ENCODE data around the gene CTDSP2. TPM values are rescaled to one million over a fixed set of nuclear protein-coding genes. Genes with fewer than 3 reads are reported as not detected.
A peak's percentile ranks its signal among the peaks of the same experiment; 100 is the strongest.

CTDSP2 gene
- total RNA-seq, 2 experiments from 2014 or later, result 94.6 to 99.8 TPM

DNA sequence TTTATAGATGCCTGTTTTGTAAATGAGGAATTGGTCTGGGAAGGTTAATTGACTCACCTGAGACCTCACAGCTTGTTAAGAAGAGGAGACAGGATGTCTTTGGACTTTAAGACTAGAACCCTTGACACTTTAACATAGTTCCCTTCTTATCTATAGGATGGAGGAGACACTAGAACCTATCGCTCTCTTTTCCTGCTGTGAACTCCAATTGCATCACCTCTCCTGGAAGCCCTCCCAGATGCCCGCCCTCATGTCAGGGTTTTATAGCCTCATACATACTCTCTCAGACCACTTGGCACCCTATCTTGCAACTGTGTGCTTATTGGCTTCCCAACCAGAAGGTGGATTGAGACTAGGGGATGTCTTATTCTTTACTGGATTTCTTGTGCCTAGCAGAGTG is 2.5 kb upstream of the CTDSP2 start:
- H3K36me3 Mint-ChIP-seq (ENCODE audit: low read depth), result no peaks in the 10 kb centered on the region
- no peaks in the 10 kb centered on the region for H3K9me3 Mint-ChIP-seq
- peaks cover 38% of the 10 kb centered on the region for H3K4me1 Mint-ChIP-seq (ENCODE audit: low read depth)
- no peak overlapping the region for H3K4me3 Mint-ChIP-seq
- intact Hi-C loops (cut with micrococcal nuclease), result loop anchor here (10.0 kb wide), 3 partner anchors 624 to 1924 kb away; partner anchors contain the start of genes PTGES3, PYM1 and SHMT2
- no peak overlapping the region for H3K27ac Mint-ChIP-seq
- DNase-seq, result no peak
- CTCF ChIA-PET, result interaction anchor here (7.2 kb wide), 1 partner anchor 55 kb away, joined by 68 read pairs; no protein-coding TSS in a partner anchor
- peaks cover 13% of the 10 kb centered on the region for H3K27me3 Mint-ChIP-seq (ENCODE audit: low read depth)

DNA sequence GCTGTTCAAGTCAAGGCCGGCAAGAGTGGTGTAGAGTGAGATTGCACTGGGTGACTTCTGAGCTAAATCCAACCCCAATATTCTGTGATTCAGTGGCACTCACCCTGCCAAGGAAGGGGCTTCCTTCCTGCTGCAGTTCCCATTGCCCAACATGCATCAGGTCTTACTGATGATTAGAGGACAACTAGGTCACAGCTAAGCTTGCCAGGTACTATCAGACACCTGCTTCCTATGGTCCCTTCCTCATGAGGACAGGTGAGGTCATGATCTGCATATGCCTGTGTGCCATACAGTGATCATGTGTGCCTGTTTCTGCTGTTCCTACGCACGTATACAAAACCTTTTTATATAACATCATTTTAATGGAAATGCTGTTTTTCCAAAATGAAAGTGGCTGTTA is 1.7 kb upstream of the CTDSP2 start:
- CTCF ChIA-PET, result interaction anchor here (1.1 to 7.2 kb wide), 4 partner anchors 11 to 56 kb away, joined by 3 to 68 read pairs (median 4); no protein-coding TSS in a partner anchor
- intact Hi-C loops (cut with micrococcal nuclease), result loop anchor here (10.0 kb wide), 3 partner anchors 623 to 1923 kb away; partner anchors contain the start of genes PTGES3, PYM1 and SHMT2
- no peak for DNase-seq
- peaks cover 38% of the 10 kb centered on the region for H3K4me1 Mint-ChIP-seq (ENCODE audit: low read depth)
- H3K4me3 Mint-ChIP-seq, result peak overlapping the region; percentile 41
- H3K36me3 Mint-ChIP-seq (ENCODE audit: low read depth), result no peaks in the 10 kb centered on the region
- H3K27ac Mint-ChIP-seq, result no peak overlapping the region
- H3K9me3 Mint-ChIP-seq, result no peaks in the 10 kb centered on the region
- H3K27me3 Mint-ChIP-seq (ENCODE audit: low read depth), result peaks cover 13% of the 10 kb centered on the region

DNA sequence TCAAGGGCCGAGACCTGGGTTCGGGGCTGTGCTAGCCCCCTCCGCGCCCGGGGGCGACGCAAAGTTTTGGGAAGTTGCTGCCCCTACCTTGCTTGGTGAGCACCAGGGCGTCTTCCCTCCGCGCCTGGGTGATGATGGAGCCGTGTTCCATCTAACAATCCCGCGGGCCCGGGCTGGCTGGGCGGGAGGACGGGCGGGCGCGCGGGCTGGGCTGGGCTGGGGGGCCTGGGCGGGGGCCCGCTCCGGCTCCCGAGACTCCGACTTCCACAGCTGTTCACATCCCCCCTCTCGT is 298 bp downstream of the CTDSP2 start:
- no peaks in the 10 kb centered on the region for H3K9me3 Mint-ChIP-seq
- DNase-seq, result no peak
- H3K4me1 Mint-ChIP-seq (ENCODE audit: low read depth), result peaks cover 44% of the 10 kb centered on the region
- H3K36me3 Mint-ChIP-seq (ENCODE audit: low read depth), result no peaks in the 10 kb centered on the region
- H3K27me3 Mint-ChIP-seq (ENCODE audit: low read depth), result peaks cover 2% of the 10 kb centered on the region
- CTCF ChIA-PET, result interaction anchor here (0.5 to 7.2 kb wide), 2 partner anchors 58 to 260 kb away, joined by 4 to 68 read pairs; no protein-coding TSS in a partner anchor
- peak overlapping the region; percentile 88 for H3K4me3 Mint-ChIP-seq
- peak overlapping the region; percentile 92 for H3K27ac Mint-ChIP-seq
- intact Hi-C loops (cut with micrococcal nuclease), result loop anchor here (1.0 to 10.0 kb wide), 5 partner anchors 8 to 1921 kb away; partner anchors contain the start of genes MBD6, PTGES3, PYM1 and SHMT2

DNA sequence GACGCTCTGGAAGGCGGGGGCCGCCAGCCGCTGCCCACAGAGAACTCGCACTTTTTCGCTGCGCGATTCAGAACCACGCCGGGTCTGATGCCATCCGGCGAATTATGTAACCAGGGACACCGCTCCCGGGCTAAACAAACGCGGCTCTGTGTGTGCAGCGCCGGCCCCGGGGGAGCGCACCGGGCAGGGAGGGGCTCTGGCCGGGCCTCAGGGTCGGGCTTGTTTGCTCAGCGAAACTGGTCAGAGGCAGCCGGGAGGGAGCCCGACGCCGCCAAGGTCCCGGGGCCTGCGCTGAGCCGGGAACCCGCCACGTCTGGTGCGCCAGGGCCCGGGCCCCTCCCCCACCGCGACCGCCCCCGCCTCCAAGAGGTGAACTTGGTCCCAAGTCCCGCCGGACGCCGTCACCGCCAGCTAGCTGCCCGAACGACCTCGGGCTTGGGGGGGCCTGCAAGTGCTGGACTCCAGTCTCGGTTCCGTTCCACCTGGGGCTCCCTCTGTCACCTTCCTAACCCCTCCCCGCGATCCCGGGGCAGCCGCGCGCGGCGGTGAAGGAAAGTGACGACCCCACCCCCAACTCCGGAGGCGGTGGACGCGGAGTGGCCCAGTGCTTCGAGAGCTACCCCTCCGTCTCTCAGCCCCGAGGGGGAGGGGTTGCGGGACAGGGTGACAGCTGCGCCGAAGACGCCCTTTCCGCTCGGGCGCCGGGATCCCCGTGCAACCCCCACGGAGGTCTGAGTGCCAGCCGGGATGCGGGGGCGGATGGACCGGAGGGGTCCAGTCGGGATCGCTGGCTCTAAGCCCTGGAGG is 848 bp downstream of the CTDSP2 start:
- intact Hi-C loops (cut with micrococcal nuclease), result loop anchor here (1.0 to 10.0 kb wide), 6 partner anchors 7 to 1921 kb away; partner anchors contain the start of genes ARHGAP9, MBD6, PTGES3 and PYM1
- CTCF ChIA-PET, result interaction anchor here (1.1 to 7.2 kb wide), 6 partner anchors 8 to 59 kb away, joined by 3 to 68 read pairs (median 9); no protein-coding TSS in a partner anchor
- no peaks in the 10 kb centered on the region for H3K27me3 Mint-ChIP-seq (ENCODE audit: low read depth)
- peak; percentile 70 for DNase-seq
- H3K27ac Mint-ChIP-seq, result peak overlapping the region; percentile 92
- no peaks in the 10 kb centered on the region for H3K9me3 Mint-ChIP-seq
- H3K36me3 Mint-ChIP-seq (ENCODE audit: low read depth), result no peaks in the 10 kb centered on the region
- peaks cover 46% of the 10 kb centered on the region for H3K4me1 Mint-ChIP-seq (ENCODE audit: low read depth)
- peak overlapping the region; percentile 88 for H3K4me3 Mint-ChIP-seq

DNA sequence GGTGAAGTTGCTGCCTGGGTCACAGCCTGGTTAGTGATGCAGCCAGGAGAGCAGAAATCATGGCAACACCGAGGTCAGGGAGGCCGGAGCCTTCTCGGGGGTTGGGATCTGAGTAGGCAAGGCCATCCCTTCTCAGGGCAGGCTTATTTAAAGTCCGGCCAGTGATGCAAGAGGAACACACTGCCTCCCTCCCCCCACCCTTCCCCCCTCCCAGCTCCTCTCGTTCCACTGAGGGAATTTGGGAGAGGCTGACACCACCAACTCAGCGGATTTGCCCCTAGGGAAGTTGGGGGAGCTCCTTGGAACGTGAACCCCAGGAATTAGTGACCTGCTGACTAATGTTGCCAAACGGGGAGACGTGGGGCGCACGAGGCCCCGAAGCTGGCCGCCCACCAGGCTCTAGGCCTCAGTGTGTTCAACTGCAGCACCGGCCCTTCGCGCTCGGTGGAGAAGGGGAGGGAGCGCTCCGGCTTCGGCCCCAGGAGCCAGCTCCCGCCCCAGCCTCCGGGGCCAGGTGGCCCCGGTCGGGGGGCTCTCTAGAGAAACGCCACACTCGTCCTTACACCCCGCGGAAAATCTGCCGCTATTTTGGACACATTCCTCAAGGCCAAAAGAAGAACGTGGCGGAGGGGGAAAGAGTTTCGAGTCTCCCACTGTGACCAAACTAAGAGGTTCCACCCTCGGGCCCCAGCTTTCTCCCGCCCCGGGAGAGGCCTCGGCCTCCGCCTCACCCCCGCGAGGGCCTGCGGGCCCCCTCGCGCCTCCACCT is 1.6 kb downstream of the CTDSP2 start:
- peak; percentile 67 for DNase-seq
- intact Hi-C loops (cut with micrococcal nuclease), result loop anchor here (2.0 to 10.0 kb wide), 4 partner anchors 366 to 1920 kb away; partner anchors contain the start of genes ARHGAP9, PTGES3, PYM1 and SHMT2
- Mint-ChIP-seq H3K27ac (peak overlapping the region; percentile 92), H3K4me3 (peak overlapping the region; percentile 88), H3K27me3 (ENCODE audit: low read depth) (no peaks in the 10 kb centered on the region), H3K4me1 (ENCODE audit: low read depth) (peaks cover 54% of the 10 kb centered on the region), H3K36me3 (ENCODE audit: low read depth) (no peaks in the 10 kb centered on the region), H3K9me3 (no peaks in the 10 kb centered on the region)
- CTCF ChIA-PET, result interaction anchor here (0.6 to 7.2 kb wide), 10 partner anchors 7 to 725 kb away, joined by 3 to 68 read pairs (median 6); no protein-coding TSS in a partner anchor

DNA sequence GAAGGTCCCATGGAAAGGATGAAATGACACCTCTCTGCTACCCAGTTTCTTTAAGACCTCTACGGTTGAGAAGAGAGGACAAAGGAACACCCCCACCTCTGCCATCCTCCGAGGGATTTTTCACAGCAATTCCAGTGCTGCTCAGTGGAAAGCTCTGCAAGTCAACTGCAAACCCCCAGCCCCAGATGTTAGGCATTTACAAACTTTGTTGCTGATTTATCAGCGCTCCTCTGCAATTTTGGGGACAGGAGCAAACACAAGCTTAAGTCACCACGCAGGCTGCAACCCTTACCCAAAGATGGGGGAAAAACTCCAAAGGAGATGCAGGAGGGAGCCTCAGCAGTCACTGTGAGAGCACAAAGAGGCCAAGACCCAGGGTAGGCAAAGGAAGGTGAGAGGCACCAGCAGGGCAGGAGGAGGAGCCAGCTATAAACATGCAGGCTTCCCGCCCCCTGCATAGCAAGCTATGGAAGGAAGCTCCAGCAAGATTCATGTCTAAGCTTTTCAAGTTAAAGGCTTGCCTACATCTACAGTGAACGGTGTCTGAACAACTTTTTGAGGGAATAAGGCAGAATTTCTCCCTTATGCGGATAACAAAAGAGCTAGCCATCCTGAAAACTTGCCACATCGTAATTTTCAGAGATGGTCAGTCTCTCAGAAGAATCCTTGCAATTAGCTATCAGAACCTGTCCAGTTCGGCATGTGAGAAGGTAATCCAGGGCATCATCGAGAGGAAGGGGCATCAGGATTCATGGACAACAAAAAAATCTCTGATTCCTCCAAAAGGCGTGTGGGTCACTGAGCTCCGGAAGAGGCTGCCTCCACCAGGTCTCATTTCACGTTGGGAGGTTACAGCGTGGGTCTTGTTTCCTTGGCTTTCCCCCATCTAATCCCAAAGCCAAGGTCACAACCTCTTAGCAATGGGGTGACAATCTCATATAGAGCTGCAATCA is 3.9 kb downstream of the CTDSP2 start:
- no peaks in the 10 kb centered on the region for H3K27me3 Mint-ChIP-seq (ENCODE audit: low read depth)
- peak overlapping the region; percentile 88 for H3K4me3 Mint-ChIP-seq
- peak; percentile 82 for DNase-seq
- CTCF ChIA-PET, result interaction anchor here (0.5 to 7.2 kb wide), 15 partner anchors 10 to 99 kb away, joined by 3 to 68 read pairs (median 4); partner anchors contain the start of gene ATP23
- intact Hi-C loops (cut with micrococcal nuclease), result loop anchor here (1.0 to 10.0 kb wide), 4 partner anchors 11 to 1918 kb away; partner anchors contain the start of genes PTGES3, PYM1 and SHMT2
- peak overlapping the region; percentile 92 for H3K27ac Mint-ChIP-seq
- H3K36me3 Mint-ChIP-seq (ENCODE audit: low read depth), result no peaks in the 10 kb centered on the region
- H3K9me3 Mint-ChIP-seq, result no peaks in the 10 kb centered on the region
- peaks cover 72% of the 10 kb centered on the region for H3K4me1 Mint-ChIP-seq (ENCODE audit: low read depth)

DNA sequence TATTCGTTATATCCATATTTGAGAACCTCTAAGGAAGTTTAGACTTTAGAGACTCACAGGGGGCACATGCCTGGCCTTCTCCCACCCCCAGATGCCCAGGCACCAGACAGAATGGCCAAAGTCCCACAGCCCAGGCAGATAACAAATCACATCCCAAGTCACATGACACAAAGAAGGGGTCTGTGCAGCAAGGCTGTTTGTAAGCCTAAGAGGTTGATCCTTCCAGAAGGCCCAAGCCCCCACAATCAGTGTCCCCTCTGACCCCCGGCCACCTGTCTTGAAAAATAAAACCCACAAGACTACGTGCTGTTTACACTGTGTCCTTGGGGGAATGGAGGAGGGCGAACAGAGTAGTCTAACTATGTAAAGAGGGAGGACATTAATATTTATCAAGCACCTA is 5.1 kb downstream of the CTDSP2 start:
- H3K27ac Mint-ChIP-seq, result peak overlapping the region; percentile 32

DNA sequence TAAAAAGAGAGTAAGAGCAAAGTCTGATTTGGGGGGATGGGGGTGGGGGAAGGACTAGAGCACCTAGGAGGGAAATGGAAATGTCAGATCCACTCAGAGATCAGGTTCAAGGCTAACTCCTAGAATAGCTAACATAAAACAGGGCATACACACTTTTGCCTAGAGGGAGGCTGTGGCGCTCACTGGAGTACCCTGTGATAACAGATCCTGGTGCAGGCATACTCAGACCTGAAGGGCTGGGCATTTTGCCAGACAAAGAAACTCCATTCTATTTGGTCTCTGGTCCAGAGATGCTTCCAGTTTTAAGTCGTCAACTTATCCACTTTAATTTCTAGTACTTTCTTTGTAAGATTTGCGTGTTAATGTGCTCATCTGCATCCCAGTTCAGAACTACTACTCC is 5.8 kb downstream of the CTDSP2 start:
- H3K27ac Mint-ChIP-seq, result peak overlapping the region; percentile 32
- intact Hi-C loops (cut with micrococcal nuclease), result loop anchor here (10.0 kb wide), 3 partner anchors 616 to 1916 kb away; partner anchors contain the start of genes PTGES3, PYM1 and SHMT2

More for the DNA sequence above, 5.1 kb downstream of the CTDSP2 start:
- no peak for DNase-seq
- Mint-ChIP-seq H3K36me3 (ENCODE audit: low read depth) (no peaks in the 10 kb centered on the region), H3K27me3 (ENCODE audit: low read depth) (no peaks in the 10 kb centered on the region), H3K9me3 (no peaks in the 10 kb centered on the region), H3K4me3 (no peak overlapping the region), H3K4me1 (ENCODE audit: low read depth) (peaks cover 80% of the 10 kb centered on the region)
- CTCF ChIA-PET, result interaction anchor here (1.1 to 5.9 kb wide), 2 partner anchors 8 to 64 kb away, joined by 3 to 44 read pairs; no protein-coding TSS in a partner anchor
- intact Hi-C loops (cut with micrococcal nuclease), result loop anchor here (10.0 kb wide), 3 partner anchors 617 to 1917 kb away; partner anchors contain the start of genes PTGES3, PYM1 and SHMT2

DNA sequence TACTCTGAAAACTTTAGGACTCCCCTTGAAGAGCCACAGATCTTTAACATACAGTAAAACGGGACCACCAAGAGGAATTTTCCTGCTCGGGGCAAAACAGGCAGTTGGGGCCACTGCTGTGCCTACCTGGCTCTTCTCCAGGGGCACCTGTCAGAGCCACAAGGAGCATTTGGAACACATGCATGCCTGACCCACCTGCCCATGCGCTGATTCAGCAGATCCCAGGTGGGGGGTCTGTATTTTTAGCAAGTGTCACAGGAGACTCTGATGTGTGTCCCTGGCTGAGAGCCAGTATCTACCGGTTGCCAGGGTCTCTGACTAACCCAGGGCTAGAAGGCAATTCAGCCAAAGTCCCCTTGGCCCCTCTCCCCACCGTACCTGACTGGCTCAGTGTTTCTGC is 6.5 kb downstream of the CTDSP2 start:
- no peaks in the 10 kb centered on the region for H3K36me3 Mint-ChIP-seq (ENCODE audit: low read depth)
- H3K4me1 Mint-ChIP-seq (ENCODE audit: low read depth), result peaks cover 94% of the 10 kb centered on the region
- H3K27ac Mint-ChIP-seq, result peak overlapping the region; percentile 87
- no peak for DNase-seq
- CTCF ChIA-PET, result interaction anchor here (1.2 to 5.9 kb wide), 2 partner anchors 7 to 65 kb away, joined by 3 to 44 read pairs; no protein-coding TSS in a partner anchor
- H3K27me3 Mint-ChIP-seq (ENCODE audit: low read depth), result no peaks in the 10 kb centered on the region
- intact Hi-C loops (cut with micrococcal nuclease), result loop anchor here (5.0 to 10.0 kb wide), 5 partner anchors 248 to 1915 kb away; partner anchors contain the start of genes PIP4K2C, PTGES3, PYM1 and SHMT2
- no peak overlapping the region for H3K4me3 Mint-ChIP-seq
- H3K9me3 Mint-ChIP-seq, result no peaks in the 10 kb centered on the region

More for the DNA sequence above, 5.8 kb downstream of the CTDSP2 start:
- Mint-ChIP-seq H3K27me3 (ENCODE audit: low read depth) (no peaks in the 10 kb centered on the region), H3K36me3 (ENCODE audit: low read depth) (no peaks in the 10 kb centered on the region), H3K9me3 (no peaks in the 10 kb centered on the region), H3K4me1 (ENCODE audit: low read depth) (peaks cover 87% of the 10 kb centered on the region), H3K4me3 (no peak overlapping the region)
- CTCF ChIA-PET, result interaction anchor here (1.1 to 5.9 kb wide), 3 partner anchors 8 to 65 kb away, joined by 3 to 44 read pairs (median 3); no protein-coding TSS in a partner anchor
- DNase-seq, result no peak

DNA sequence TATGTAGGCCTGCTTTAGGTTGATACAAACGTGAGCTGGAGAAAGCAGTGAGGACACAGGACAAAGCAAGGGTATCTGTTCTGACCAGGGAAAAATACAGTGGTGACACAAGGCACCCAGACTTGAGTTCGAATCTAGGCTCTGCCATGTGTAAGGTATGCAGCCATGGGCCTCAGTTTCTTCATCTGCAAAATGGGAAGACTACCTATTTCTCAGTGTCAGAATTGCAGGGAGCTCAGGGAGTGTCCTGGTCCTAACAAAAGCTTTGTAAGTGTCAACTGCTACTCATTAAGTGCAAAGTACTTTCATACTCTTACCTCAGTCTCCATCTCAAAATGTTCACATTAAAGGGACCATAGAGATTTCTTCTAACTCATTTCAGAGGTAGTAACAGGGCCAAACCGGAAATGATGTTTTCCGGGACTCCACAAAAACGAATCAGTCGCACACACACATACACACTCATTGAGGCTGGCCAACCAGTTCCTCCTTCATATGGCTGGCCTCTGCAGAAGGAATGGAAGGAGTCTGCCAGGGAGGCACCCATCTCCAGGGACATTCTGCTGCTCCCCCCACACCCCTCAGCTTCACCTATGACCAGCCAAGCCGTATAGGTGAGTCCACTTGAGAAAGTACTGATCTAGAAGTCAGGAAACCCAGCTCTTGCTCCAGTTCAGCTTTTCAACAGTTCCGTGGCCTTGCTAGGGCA is 7.8 kb downstream of the CTDSP2 start:
- CTCF ChIA-PET, result interaction anchor here (0.7 to 8.2 kb wide), 4 partner anchors 11 to 65 kb away, joined by 3 to 147 read pairs (median 3); no protein-coding TSS in a partner anchor
- peak overlapping the region; percentile 87 for H3K27ac Mint-ChIP-seq
- DNase-seq, result peak; percentile 81
- H3K36me3 Mint-ChIP-seq (ENCODE audit: low read depth), result no peaks in the 10 kb centered on the region
- intact Hi-C loops (cut with micrococcal nuclease), result loop anchor here (1.0 to 5.0 kb wide), 5 partner anchors 8 to 1759 kb away; partner anchors contain the start of genes ATP23, CTDSP2, PIP4K2C and SLC16A7
- no peaks in the 10 kb centered on the region for H3K9me3 Mint-ChIP-seq
- H3K27me3 Mint-ChIP-seq (ENCODE audit: low read depth), result no peaks in the 10 kb centered on the region
- H3K4me1 Mint-ChIP-seq (ENCODE audit: low read depth), result peaks cover 98% of the 10 kb centered on the region
- H3K4me3 Mint-ChIP-seq, result peak overlapping the region; percentile 55
